ENCODE measurements around the gene LY6G5B.

Gene LY6G5B

DNA sequence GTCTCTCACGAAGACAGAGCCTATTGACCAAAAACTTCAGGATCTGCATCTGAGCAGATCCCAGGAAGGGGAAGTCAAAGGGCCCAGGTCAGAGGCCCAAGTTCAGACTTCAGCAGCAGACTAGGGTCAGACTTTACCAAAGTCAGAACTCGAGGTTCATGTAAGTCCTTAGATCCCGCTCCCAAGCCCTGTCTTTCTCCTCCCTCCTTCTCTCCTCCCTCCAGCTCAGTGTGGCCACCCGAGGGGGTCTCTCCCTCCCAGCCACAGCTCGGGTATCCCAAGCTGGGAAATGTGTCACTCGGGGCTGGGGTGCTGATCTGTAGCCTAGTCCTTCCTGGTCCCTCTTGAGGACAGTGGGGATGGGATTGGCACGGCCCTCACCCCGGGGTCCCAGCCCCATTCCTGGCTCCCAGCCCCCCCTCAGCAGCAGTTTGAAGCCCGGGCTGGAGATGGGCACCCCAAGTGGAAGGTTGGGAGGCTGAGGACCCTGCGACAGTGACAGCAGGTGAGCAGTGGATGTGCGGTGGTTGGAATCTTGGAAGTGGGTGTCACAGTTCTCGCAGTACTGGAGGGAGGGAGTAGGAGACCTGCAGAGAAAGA, 7.6 kb upstream of the LY6G5B start:
- Histone ChIP-seq H3K27me3 (ENCODE audit: low read depth) (no peaks in the 10 kb centered on the region), H3K36me3 (replicated peaks) (peaks cover 49% of the 10 kb centered on the region), H3K4me3 (no peak overlapping the region), H3K9me3 (no peaks in the 10 kb centered on the region), H3K4me1 (peaks cover 24% of the 10 kb centered on the region)
- in situ Hi-C loops (cut with MboI; ENCODE audit: low sequenced_read_pairs), result loop anchor here (10.0 kb wide), 1 partner anchor 303 kb away; no protein-coding TSS in a partner anchor
- no peak for DNase-seq (ENCODE audit: low spot score in 2 of 2)

DNA sequence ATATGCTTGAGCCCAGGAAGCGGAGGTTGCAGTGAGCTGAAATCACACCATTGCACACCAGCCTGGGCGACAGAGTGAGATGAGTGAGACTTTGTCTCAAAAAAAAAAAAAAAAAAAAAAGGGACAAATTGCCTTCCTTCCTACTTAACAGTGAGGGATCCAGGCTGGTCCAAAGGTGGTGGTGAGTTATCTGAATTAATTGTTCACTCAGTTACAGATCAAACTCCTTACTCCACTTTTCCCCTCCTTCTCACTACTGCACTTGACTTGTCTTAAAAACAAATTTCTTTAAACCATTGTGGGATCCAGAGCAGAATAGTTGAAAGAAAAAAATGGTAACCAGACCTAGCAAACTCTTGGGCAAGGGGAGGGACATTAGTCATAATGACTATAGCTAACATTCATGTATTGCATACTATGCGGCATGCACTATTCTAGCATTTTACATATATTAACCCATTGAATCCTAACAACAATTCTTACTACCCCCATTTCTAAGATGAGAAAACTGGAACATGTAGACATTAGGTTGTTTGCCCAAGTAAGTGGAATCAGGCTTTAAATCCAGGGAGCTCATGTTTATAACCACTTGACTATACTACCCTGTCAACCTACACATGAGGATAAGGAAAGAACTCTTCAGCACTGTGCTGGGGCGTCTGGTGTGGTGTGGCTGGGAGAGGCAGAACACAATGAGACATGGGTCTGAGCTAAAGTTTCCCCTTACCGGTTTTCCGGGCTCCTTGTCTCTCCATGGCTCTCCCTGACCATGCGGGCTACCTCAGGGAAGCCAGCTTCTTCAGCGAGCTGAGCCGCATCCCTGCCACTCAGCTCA, 6.4 kb upstream of the LY6G5B start:
- no peak overlapping the region for H3K4me3 ChIP-seq
- in situ Hi-C loops (cut with MboI; ENCODE audit: low sequenced_read_pairs), result loop anchor here (10.0 kb wide), 1 partner anchor 301 kb away; no protein-coding TSS in a partner anchor
- no peaks in the 10 kb centered on the region for H3K27me3 ChIP-seq (ENCODE audit: low read depth)
- H3K9me3 ChIP-seq, result no peaks in the 10 kb centered on the region
- peaks cover 49% of the 10 kb centered on the region for H3K36me3 ChIP-seq (replicated peaks)
- peaks cover 23% of the 10 kb centered on the region for H3K4me1 ChIP-seq
- DNase-seq (ENCODE audit: low spot score in 2 of 2), result no peak

DNA sequence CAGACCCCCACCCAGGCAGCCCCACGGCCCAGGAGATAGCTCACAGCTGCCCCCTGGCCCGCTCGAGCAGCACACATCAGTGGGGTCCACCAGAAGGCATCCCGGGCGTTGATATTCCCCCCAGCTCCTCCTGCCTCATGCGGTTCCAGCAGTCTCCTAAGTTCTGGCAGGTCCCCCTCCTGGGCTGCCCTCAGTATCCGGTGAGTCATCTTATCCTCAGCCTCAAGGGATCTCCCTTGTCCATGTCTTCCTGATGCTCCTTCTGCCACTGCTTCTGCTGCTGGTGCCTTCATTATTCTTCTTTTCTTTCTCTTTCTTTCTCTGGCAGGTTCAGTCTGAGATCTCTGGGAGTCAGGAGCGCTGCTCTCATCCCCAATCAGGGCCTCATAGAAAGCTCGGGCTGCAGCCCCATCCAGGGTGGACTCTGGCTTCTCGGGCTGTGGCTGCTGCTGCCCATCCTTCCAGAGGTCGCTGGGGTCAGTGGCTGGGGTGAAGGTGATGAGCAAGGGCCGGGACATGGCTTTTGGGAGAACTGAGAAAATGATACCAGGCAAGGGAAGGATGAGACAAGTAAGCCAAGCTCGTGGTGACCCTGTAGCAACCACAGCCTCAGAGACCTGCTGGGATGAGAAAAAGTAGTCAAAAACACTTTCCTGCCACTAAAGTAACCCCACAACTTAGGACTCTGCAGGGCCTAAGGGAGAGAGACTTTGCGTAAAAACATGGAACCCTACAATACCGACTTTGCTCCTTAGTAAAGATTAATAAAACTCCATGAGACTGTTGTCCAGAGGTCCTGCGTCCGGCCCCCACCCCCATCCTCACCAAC, 5.6 kb upstream of the LY6G5B start:
- in situ Hi-C loops (cut with MboI; ENCODE audit: low sequenced_read_pairs), result loop anchor here (10.0 kb wide), 1 partner anchor 301 kb away; no protein-coding TSS in a partner anchor
- Histone ChIP-seq H3K4me3 (peak overlapping the region; percentile 99), H3K9me3 (no peaks in the 10 kb centered on the region), H3K4me1 (peaks cover 17% of the 10 kb centered on the region), H3K27me3 (ENCODE audit: low read depth) (no peaks in the 10 kb centered on the region), H3K36me3 (replicated peaks) (peaks cover 58% of the 10 kb centered on the region)
- no peak for DNase-seq (ENCODE audit: low spot score in 2 of 2)

DNA sequence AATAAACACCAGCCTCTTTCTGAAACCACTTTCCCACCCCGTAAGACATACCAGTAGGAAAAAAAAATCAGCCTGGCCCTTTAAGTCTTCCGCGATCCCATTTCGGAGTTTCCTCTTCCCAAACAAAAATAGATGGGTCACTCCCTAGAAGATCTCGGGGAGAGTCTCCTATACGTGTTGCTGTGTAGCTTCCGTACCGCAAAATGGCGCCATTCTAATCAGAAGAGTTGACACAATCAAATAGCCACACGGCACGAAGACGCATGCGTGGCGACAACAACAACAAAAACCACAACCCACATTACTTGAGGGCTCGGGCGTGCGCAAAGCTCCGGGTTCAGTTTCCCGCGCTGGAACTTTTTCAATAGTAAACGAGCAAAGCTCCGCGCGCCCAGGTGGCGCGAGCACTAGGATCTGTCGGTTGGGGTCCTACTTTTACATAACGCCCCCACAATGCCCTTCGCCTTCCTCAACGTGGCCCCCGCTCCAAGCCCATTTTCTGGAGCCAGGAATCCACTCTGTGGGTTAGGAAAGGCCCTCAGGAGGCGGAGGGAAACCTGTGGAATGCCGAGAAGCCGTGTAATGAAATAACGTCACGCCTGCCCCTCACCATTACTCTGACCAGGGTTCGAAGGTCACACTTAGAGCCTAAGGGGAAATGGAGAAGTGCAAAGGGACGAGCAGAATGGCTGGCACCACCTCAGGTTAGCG, 4.8 kb upstream of the LY6G5B start, which contains the start of gene GPANK1:
GPANK1 (minus strand) TSS at position 208 of the 711 bp plus-strand sequence. CDS start 519 bp downstream, outside the sequence.
- peaks cover 65% of the 10 kb centered on the region for H3K36me3 ChIP-seq (replicated peaks)
- peak; percentile 93 to 95 for DNase-seq (ENCODE audit: low spot score in 2 of 2)
- in situ Hi-C loops (cut with MboI; ENCODE audit: low sequenced_read_pairs), result loop anchor here (10.0 kb wide), 1 partner anchor 300 kb away; no protein-coding TSS in a partner anchor
- peak within 1 kb of the TSS; percentile 99 for H3K4me3 ChIP-seq
- no peaks in the 10 kb centered on the region for H3K9me3 ChIP-seq
- H3K27me3 ChIP-seq (ENCODE audit: low read depth), result no peaks in the 10 kb centered on the region
- peaks cover 9% of the 10 kb centered on the region for H3K4me1 ChIP-seq

DNA sequence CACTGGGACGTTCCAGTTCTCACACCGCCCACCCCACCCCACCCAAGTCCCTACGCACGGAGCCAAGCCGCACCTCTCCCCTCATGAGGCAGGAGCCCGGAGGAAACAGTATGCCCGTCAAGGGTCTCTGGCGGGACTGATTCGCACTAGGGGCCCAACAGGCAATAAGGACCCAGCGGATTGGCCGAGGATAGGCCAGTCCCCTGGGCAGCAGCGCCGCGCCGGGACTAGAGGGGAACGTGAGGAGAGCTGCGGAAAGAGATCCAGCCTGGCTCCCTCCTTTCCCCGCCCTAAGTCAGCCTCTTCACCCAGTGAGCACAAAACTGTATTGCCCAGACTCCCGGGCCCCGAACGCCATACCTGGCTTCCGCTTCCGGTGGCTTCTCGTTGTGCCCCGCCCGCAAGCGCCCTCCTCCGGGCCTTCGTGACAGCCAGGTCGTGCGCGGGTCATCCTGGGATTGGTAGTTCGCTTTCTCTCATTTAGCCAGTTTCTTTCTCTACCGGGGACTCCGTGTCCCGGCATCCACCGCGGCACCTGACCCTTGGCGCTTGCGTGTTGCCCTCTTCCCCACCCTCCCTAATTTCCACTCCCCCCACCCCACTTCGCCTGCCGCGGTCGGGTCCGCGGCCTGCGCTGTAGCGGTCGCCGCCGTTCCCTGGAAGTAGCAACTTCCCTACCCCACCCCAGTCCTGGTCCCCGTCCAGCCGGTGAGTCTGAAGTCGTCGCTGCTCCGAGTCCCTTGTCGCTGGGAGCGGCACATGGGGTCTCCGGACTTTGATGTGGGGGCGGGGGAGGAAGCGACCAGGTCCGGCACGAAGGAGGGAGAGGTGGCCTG, 4.1 kb upstream of the LY6G5B start, which contains the start of gene CSNK2B:
CSNK2B (plus strand) TSS at position 580 of the 836 bp plus-strand sequence. CDS start 752 bp downstream, outside the sequence.
- H3K4me3 ChIP-seq, result peak within 1 kb of the TSS; percentile 99
- peaks cover 72% of the 10 kb centered on the region for H3K36me3 ChIP-seq (replicated peaks)
- no peaks in the 10 kb centered on the region for H3K27me3 ChIP-seq (ENCODE audit: low read depth)
- DNase-seq (ENCODE audit: low spot score in 2 of 2), result peak; percentile 98 to 99
- peaks cover 9% of the 10 kb centered on the region for H3K4me1 ChIP-seq
- no peaks in the 10 kb centered on the region for H3K9me3 ChIP-seq
- in situ Hi-C loops (cut with MboI; ENCODE audit: low sequenced_read_pairs), result loop anchor here (10.0 kb wide), 1 partner anchor 299 kb away; no protein-coding TSS in a partner anchor

DNA sequence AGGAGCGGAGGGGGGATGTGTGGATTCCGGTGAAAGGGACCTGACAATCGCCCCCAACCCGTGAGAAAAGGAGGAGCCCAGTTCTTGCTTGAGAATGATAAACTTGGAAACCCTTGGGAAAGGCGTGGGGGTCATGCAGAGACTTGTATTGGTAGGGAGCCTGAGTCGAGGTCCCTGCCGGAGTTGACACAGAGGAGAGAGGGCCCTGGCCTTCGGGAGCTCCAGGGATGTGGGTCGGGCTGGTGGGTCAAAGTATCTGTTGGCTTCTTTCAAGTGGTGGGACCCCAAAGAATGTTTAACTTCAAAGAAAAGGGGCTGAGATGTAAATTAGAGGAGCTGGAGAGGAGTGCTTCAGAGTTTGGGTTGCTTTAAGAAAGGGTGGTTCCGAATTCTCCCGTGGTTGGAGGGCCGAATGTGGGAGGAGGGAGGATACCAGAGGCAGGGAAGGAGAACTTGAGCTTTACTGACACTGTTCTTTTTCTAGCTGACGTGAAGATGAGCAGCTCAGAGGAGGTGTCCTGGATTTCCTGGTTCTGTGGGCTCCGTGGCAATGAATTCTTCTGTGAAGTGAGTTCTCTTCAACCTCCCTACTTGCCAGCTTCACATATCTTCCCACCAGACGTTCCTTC, 3.3 kb upstream of the LY6G5B start:
- DNase-seq (ENCODE audit: low spot score in 2 of 2), result no peak

DNA sequence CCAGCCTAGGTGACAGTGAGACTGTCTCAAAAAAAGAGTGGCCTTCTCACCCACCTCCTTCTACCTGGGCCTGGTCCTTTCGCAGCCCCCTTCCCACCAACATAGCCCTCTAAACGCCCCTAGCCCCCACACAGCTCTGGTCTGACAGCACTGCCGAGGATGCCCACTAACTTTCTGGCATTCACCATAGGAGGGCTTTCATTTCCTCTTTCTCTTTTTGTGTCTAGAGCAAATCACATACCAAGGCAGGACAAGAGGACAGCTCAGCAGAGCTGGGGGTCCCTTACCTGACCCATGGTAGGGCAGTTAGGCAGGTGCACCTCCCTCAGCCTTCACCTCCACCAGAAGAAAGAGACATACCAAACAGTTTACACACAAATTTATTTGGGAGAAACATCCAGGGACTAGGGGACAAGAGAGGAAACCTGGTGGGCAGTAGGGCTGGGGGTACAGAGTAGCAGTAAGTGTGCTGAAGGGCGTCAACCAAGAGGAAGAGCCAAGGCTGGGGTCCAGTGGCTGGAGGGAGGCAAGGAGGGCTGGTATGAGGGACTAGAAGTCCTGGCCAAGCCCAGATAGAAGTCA, 6.6 kb downstream of the LY6G5B start:
- Histone ChIP-seq H3K4me3 (no peak overlapping the region), H3K27me3 (ENCODE audit: low read depth) (no peaks in the 10 kb centered on the region), H3K4me1 (peaks cover 9% of the 10 kb centered on the region), H3K9me3 (no peaks in the 10 kb centered on the region), H3K36me3 (replicated peaks) (peaks cover 21% of the 10 kb centered on the region)
- in situ Hi-C loops (cut with MboI; ENCODE audit: low sequenced_read_pairs), result no loop called here
- no peak for DNase-seq (ENCODE audit: low spot score in 2 of 2)

More for the DNA sequence above, 3.3 kb upstream of the LY6G5B start:
- Histone ChIP-seq H3K27me3 (ENCODE audit: low read depth) (no peaks in the 10 kb centered on the region), H3K36me3 (replicated peaks) (peaks cover 76% of the 10 kb centered on the region), H3K4me3 (peak overlapping the region; percentile 99), H3K4me1 (peaks cover 5% of the 10 kb centered on the region; the same call in 1 of the 2 replicates), H3K9me3 (no peaks in the 10 kb centered on the region)
- in situ Hi-C loops (cut with MboI; ENCODE audit: low sequenced_read_pairs), result loop anchor here (10.0 kb wide), 1 partner anchor 298 kb away; no protein-coding TSS in a partner anchor

DNA sequence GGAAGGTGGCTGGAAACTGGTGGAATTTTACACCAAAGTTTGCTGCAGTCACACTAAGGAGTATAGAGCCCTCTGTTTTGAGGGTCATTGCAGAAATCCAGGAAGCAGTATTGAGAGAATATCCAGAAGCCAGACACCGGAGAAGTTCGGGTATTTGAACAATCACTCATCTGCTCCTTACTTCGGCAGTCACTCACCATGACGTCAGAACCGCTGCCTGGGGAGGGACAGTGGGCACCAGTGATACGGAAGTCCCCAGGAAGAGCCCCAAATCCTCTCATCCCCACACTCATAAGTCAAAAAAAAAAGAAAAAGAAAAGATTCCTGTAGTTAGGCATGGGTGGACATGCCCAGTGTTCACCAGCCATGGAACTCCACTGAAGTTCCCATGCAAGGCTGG, 7.1 kb downstream of the LY6G5B start:
- H3K36me3 ChIP-seq (replicated peaks), result peaks cover 17% of the 10 kb centered on the region
- H3K4me3 ChIP-seq, result no peak overlapping the region
- DNase-seq (ENCODE audit: low spot score in 2 of 2), result no peak
- H3K4me1 ChIP-seq, result peaks cover 12% of the 10 kb centered on the region
- in situ Hi-C loops (cut with MboI; ENCODE audit: low sequenced_read_pairs), result no loop called here
- H3K9me3 ChIP-seq, result no peaks in the 10 kb centered on the region
- no peaks in the 10 kb centered on the region for H3K27me3 ChIP-seq (ENCODE audit: low read depth)

DNA sequence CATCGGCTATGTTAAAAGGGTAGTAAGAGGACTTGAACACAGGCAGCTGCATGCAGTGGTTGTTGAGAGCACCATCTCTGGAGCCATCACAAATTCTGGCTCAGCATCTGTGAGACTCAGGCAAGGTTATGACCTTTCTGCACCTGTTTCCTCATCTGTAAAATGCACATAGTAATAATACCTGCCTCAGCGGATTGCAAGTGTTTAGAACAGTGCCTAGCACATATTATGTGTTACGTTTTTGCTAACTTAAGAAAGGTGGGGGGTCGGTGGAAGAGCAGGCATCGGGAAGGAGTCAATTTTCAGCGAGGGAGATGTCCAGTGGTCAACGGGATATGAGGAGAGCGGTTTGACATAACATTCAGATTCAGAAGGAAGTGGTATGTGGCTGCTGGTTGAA, 8.2 kb downstream of the LY6G5B start:
- Histone ChIP-seq H3K4me1 (peaks cover 12% of the 10 kb centered on the region), H3K27me3 (ENCODE audit: low read depth) (no peaks in the 10 kb centered on the region), H3K36me3 (replicated peaks) (peaks cover 6% of the 10 kb centered on the region), H3K4me3 (no peak overlapping the region), H3K9me3 (no peaks in the 10 kb centered on the region)
- DNase-seq (ENCODE audit: low spot score in 2 of 2), result no peak
- in situ Hi-C loops (cut with MboI; ENCODE audit: low sequenced_read_pairs), result no loop called here

DNA sequence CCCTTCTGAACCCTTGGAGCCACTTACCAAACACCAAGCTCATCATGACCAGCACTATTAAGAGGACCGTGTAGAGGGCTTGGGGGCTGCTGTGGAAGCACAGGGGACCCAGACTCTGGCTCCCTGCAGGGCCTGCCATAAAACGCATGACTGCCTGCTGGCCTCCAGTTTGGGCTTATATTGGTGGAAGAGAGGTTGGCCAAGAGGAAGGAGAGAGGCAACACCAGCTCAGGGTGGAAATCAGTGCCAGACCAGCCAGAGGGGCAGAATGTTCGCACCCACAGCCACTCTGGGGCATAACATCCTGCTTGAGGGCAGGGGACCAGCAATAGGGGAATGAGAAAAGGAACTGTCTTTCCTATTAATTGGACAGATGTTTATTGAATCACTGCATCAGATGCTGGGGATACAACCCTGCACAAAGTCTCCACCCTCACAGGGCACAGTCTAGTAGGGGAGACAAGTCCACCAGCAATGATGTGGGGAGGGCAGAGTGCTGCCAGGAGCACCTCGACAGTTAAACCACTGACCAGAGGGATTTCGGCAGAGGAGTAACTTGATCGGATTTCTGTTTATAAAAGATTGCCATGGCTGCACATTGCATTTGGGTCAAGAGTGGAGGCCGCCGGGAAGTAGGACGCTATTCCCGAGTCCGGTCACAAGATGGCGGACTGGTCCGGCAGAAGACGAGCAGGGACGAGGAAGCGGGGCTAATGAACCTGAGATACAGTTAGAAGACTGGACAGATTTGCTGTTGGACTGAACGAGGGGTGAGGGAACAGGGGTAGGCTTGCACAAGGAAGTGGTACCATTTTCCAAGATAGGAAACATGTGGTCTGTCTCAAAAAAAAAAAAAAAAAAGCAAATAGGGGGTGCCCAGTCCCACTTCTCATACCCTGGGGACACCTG, 10.7 kb downstream of the LY6G5B start, which contains the start of gene LY6G5C:
LY6G5C (minus strand) TSS at position 842 of the 909 bp plus-strand sequence; CDS start at position 148, 694 bp downstream.
- Histone ChIP-seq H3K36me3 (replicated peaks) (no peaks in the 10 kb centered on the region), H3K27me3 (ENCODE audit: low read depth) (no peaks in the 10 kb centered on the region), H3K4me3 (peak within 1 kb of the TSS; percentile 30), H3K9me3 (no peaks in the 10 kb centered on the region), H3K4me1 (peaks cover 12% of the 10 kb centered on the region)
- DNase-seq (ENCODE audit: low spot score in 2 of 2), result peak; percentile 84 to 87
- in situ Hi-C loops (cut with MboI; ENCODE audit: low sequenced_read_pairs), result no loop called here
